ENCODE measurements around the gene MEF2D. TPM values are rescaled to one million over a fixed set of nuclear protein-coding genes. Genes with fewer than 3 reads are reported as not detected.
A peak's percentile ranks its signal among the peaks of the same experiment; 100 is the strongest.

MEF2D gene
- total and polyA plus RNA-seq, 2 experiments from 2014 or later: 23.6 to 34.1 TPM

GRCh38 chr1:156433032-156433431 is 67.5 kb downstream of the MEF2D start:
- H3K9me2 ChIP-seq (ENCODE audit: insufficient read depth): no peaks in the 10 kb centered on the region
- H4K20me1 ChIP-seq (ENCODE audit: insufficient read depth): no peaks in the 10 kb centered on the region
- H3K4me3 ChIP-seq: no peak overlapping the region
- 5 to 6% methylated on average over 4 of the region's 4 CpGs for WGBS, 2 experiments (ENCODE audit: low coverage in 1 of 2, low lambda C conversion rate in 2 of 2, missing lambda C conversion rate in 2 of 2)
- no peak for DNase-seq
- TF ChIP-seq EZH2phosphoT487 (IDR thresholded peaks at IDR 0.05; ENCODE audit: insufficient read depth, low read depth): no peak
- TF ChIP-seq EZH2 (IDR thresholded peaks at IDR 0.05; ENCODE audit: insufficient read depth, poor library complexity, severe bottlenecking): peak; percentile 46
- no peaks in the 10 kb centered on the region for H3F3A ChIP-seq (ENCODE audit: insufficient read depth)
- no peak overlapping the region for H3K4me2 ChIP-seq (ENCODE audit: unreplicated experiment)
- no peaks in the 10 kb centered on the region for H3K79me2 ChIP-seq (ENCODE audit: insufficient read depth)
- H3K4me1 ChIP-seq (ENCODE audit: insufficient read depth): no peaks in the 10 kb centered on the region
- H3K9me3 ChIP-seq (ENCODE audit: low read depth): no peaks in the 10 kb centered on the region
- H2AFZ ChIP-seq: no peak overlapping the region
- H3K27ac ChIP-seq: no peak overlapping the region
- H3K27me3 ChIP-seq (replicated peaks; ENCODE audit: insufficient read depth): peaks cover 97% of the 10 kb centered on the region
- no peak overlapping the region for H3K9ac ChIP-seq
- in situ Hi-C loops (cut with MboI): no loop called here
- no peaks in the 10 kb centered on the region for H3K36me3 ChIP-seq (ENCODE audit: low read depth)

- H3K4me2 ChIP-seq (ENCODE audit: unreplicated experiment): no peak overlapping the region
- no peaks in the 10 kb centered on the region for H3K36me3 ChIP-seq (ENCODE audit: low read depth)
- in situ Hi-C loops (cut with MboI): no loop called here
- H4K20me1 ChIP-seq (ENCODE audit: insufficient read depth): no peaks in the 10 kb centered on the region
- no peaks in the 10 kb centered on the region for H3F3A ChIP-seq (ENCODE audit: insufficient read depth)
- no peak overlapping the region for H3K27ac ChIP-seq
- TF ChIP-seq EZH2phosphoT487 (IDR thresholded peaks at IDR 0.05; ENCODE audit: insufficient read depth, low read depth) (no peak), EZH2 (IDR thresholded peaks at IDR 0.05; ENCODE audit: insufficient read depth, poor library complexity, severe bottlenecking) (peak; percentile 7)
- no peaks in the 10 kb centered on the region for H3K9me2 ChIP-seq (ENCODE audit: insufficient read depth)
- H3K9me3 ChIP-seq (ENCODE audit: low read depth): no peaks in the 10 kb centered on the region
- no peaks in the 10 kb centered on the region for H3K4me1 ChIP-seq (ENCODE audit: insufficient read depth)
- no peak overlapping the region for H3K4me3 ChIP-seq
- H3K79me2 ChIP-seq (ENCODE audit: insufficient read depth): no peaks in the 10 kb centered on the region
- WGBS, 2 experiments (ENCODE audit: low coverage in 1 of 2, low lambda C conversion rate in 2 of 2, missing lambda C conversion rate in 2 of 2): 3 to 4% methylated on average over 11 of the region's 11 CpGs
- H3K9ac ChIP-seq: no peak overlapping the region
- H2AFZ ChIP-seq: no peak overlapping the region
- no peak for DNase-seq
- peaks cover 97% of the 10 kb centered on the region for H3K27me3 ChIP-seq (replicated peaks; ENCODE audit: insufficient read depth)
Observed at GRCh38 chr1:156432669-156433018, 67.9 kb downstream of the MEF2D start.

GRCh38 chr1:156431769-156432668 is 68.6 kb downstream of the MEF2D start:
- no peak overlapping the region for H3K9ac ChIP-seq
- no peaks in the 10 kb centered on the region for H3K9me2 ChIP-seq (ENCODE audit: insufficient read depth)
- TF ChIP-seq EZH2 (IDR thresholded peaks at IDR 0.05; ENCODE audit: insufficient read depth, poor library complexity, severe bottlenecking) (no peak), EZH2phosphoT487 (IDR thresholded peaks at IDR 0.05; ENCODE audit: insufficient read depth, low read depth) (no peak)
- H2AFZ ChIP-seq: no peak overlapping the region
- H3K79me2 ChIP-seq (ENCODE audit: insufficient read depth): no peaks in the 10 kb centered on the region
- H3K27me3 ChIP-seq (replicated peaks; ENCODE audit: insufficient read depth): peaks cover 97% of the 10 kb centered on the region
- H3K4me2 ChIP-seq (ENCODE audit: unreplicated experiment): no peak overlapping the region
- no peak for DNase-seq
- no peaks in the 10 kb centered on the region for H3K36me3 ChIP-seq (ENCODE audit: low read depth)
- 20 to 26% methylated on average over 8 to 12 of the region's 12 CpGs for WGBS, 2 experiments (ENCODE audit: low coverage in 1 of 2, low lambda C conversion rate in 2 of 2, missing lambda C conversion rate in 2 of 2)
- no peaks in the 10 kb centered on the region for H3F3A ChIP-seq (ENCODE audit: insufficient read depth)
- H3K4me1 ChIP-seq (ENCODE audit: insufficient read depth): no peaks in the 10 kb centered on the region
- in situ Hi-C loops (cut with MboI): no loop called here
- H3K9me3 ChIP-seq (ENCODE audit: low read depth): no peaks in the 10 kb centered on the region
- H3K27ac ChIP-seq: no peak overlapping the region
- H4K20me1 ChIP-seq (ENCODE audit: insufficient read depth): no peaks in the 10 kb centered on the region
- no peak overlapping the region for H3K4me3 ChIP-seq

- in situ Hi-C loops (cut with MboI): no loop called here
- DNase-seq: no peak
- Histone ChIP-seq H3F3A (ENCODE audit: insufficient read depth) (no peaks in the 10 kb centered on the region), H3K27ac (no peak overlapping the region), H3K36me3 (ENCODE audit: low read depth) (no peaks in the 10 kb centered on the region), H3K4me1 (ENCODE audit: insufficient read depth) (no peaks in the 10 kb centered on the region), H3K79me2 (ENCODE audit: insufficient read depth) (no peaks in the 10 kb centered on the region), H3K4me2 (ENCODE audit: unreplicated experiment) (no peak overlapping the region), H3K9ac (no peak overlapping the region), H3K27me3 (replicated peaks; ENCODE audit: insufficient read depth) (peaks cover 97% of the 10 kb centered on the region), H3K9me3 (ENCODE audit: low read depth) (no peaks in the 10 kb centered on the region), H4K20me1 (ENCODE audit: insufficient read depth) (no peaks in the 10 kb centered on the region), H3K4me3 (no peak overlapping the region), H2AFZ (no peak overlapping the region), H3K9me2 (ENCODE audit: insufficient read depth) (no peaks in the 10 kb centered on the region)
- TF ChIP-seq EZH2phosphoT487 (IDR thresholded peaks at IDR 0.05; ENCODE audit: insufficient read depth, low read depth) (no peak), EZH2 (IDR thresholded peaks at IDR 0.05; ENCODE audit: insufficient read depth, poor library complexity, severe bottlenecking) (no peak)
- WGBS, 2 experiments (ENCODE audit: low coverage in 1 of 2, low lambda C conversion rate in 2 of 2, missing lambda C conversion rate in 2 of 2): 30 to 42% methylated on average over 4 of the region's 4 CpGs
Observed at GRCh38 chr1:156431366-156431765, 69.2 kb downstream of the MEF2D start.
